A673 (cell line): ENCODE measurements around the gene PRKAG2. TPM values are rescaled to one million over a fixed set of nuclear protein-coding genes. Genes with fewer than 3 reads are reported as not detected.

Experiments
- BruUV-seq: library from RNA; stranded (reverse); fragments of 400-500 nt; replicated peaks from 2 replicates; lab custom pipeline; 2021; lab: Mats Ljungman, UMichigan
- CTCF ChIA-PET: fragments of 300-600 bp; sonication (Branson Sonifier 250); formaldehyde crosslinking; loops from one replicate; lab custom pipeline; 2022; ENCODE audit warnings: antibody characterized with exemption; lab: Charles Lee
- POLR2A ChIA-PET: fragments of 300-600 bp; sonication (Branson Sonifier 250); formaldehyde crosslinking; loops from one replicate; lab custom pipeline; 2022; ENCODE audit warnings: antibody characterized with exemption; ENCODE audit not compliant: low non-redundant PET; lab: Charles Lee
- DNase-seq: peaks from one replicate; pipeline ENCODE4 v3.0.0-alpha.2; 2015; ENCODE audit warnings: low spot score
- H3K27ac ChIP-seq: fragments of 200-600 bp; sonication (generic); 2 replicates; pipeline ENCODE4 v1.5.1; 2016; ENCODE audit warnings: mixed run types, low read depth, mild to moderate bottlenecking, mixed read lengths, antibody characterized with exemption, low read length; ENCODE audit not compliant: poor library complexity, severe bottlenecking
- H3K27me3 ChIP-seq: fragments of 200-600 bp; sonication (generic); replicated peaks from 2 replicates; pipeline ENCODE4 v1.6.1; 2017; ENCODE audit warnings: mixed run types, low read depth, mild to moderate bottlenecking, mixed read lengths, antibody characterized with exemption, low read length; ENCODE audit not compliant: insufficient read depth, poor library complexity
- H3K36me3 ChIP-seq: fragments of 200-600 bp; sonication (generic); 2 replicates; pipeline ENCODE4 v1.6.1; 2016; ENCODE audit warnings: mixed run types, mild to moderate bottlenecking, mixed read lengths, antibody characterized with exemption, low read length; ENCODE audit not compliant: insufficient read depth, poor library complexity, severe bottlenecking
- H3K4me1 ChIP-seq: fragments of 200-600 bp; sonication (generic); 2 replicates; pipeline ENCODE4 v1.6.1; 2017; ENCODE audit warnings: mixed run types, mild to moderate bottlenecking, mixed read lengths, antibody characterized with exemption, low read length; ENCODE audit not compliant: insufficient read depth, poor library complexity, severe bottlenecking
- H3K4me3 ChIP-seq: fragments of 200-600 bp; sonication (generic); 2 replicates; pipeline ENCODE4 v1.5.1; 2016; ENCODE audit warnings: low read depth, mixed run types, mild to moderate bottlenecking, mixed read lengths, low read length; ENCODE audit not compliant: poor library complexity, severe bottlenecking
- H3K9me3 ChIP-seq: fragments of 200-600 bp; sonication (generic); 2 replicates; pipeline ENCODE4 v1.6.1; 2016; ENCODE audit warnings: mixed run types, low read depth, mild to moderate bottlenecking, mixed read lengths, antibody characterized with exemption, low read length; ENCODE audit not compliant: poor library complexity, severe bottlenecking
- EZH2 ChIP-seq: fragments of 200-600 bp; sonication (generic); IDR thresholded peaks from 2 replicates; pipeline ENCODE4 v1.6.1; 2017; ENCODE audit warnings: borderline replicate concordance, low read depth, mild to moderate bottlenecking, mixed read lengths, antibody characterized with exemption, low read length; ENCODE audit not compliant: poor library complexity, severe bottlenecking
- intact Hi-C: fragments of 100-400 bp; cut with micrococcal nuclease; formaldehyde crosslinking; loops from one replicate; pipeline ENCODE4 v1.10.0; 2022; ENCODE audit not compliant: unreplicated experiment
- total RNA-seq: library from RNA; stranded (reverse); gene quantifications from 2 replicates; pipeline ENCODE4 v1.2.3, GENCODE V29; 2021
- TF ChIP-seq, protein P1 (sequence below): fragments of 300-800, 200-600 bp; sonication (generic); conservative IDR thresholded peaks from 2 replicates; pipeline ENCODE4 v1.5.1; 2017; ENCODE audit warnings: low read depth, mild to moderate bottlenecking, antibody characterized with exemption, low read length, moderate library complexity, mixed read lengths

The PRKAG2 gene
- total RNA-seq, 1 experiment from 2014 or later = 11.6 TPM

DNA sequence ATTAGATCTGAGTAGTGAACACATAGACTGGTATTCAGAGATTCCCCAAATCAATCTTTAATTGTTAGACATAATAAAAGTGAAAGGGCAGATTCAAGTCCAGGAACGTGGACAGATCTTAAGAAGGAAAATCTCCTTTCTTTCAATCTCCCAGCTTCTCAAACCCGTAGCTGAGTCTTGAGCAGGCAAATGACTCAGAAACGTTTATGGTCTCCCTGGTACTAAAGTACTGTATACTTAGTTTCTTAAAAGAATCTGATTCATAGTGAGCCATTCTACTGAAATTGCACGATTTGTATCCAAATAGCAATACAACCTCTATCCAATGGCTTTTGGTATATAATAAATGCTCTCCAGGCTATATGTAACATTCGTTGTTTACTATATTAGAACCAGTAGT lies 216.8 kb downstream of the PRKAG2 start:
- ChIA-PET CTCF (no interaction called here), POLR2A (no interaction called here)
- Histone ChIP-seq H3K4me3 (no peak overlapping the region), H3K27me3 (no peaks in the 10 kb centered on the region), H3K27ac (no peak overlapping the region), H3K36me3 (no peaks in the 10 kb centered on the region), H3K4me1 (no peaks in the 10 kb centered on the region), H3K9me3 (no peaks in the 10 kb centered on the region)
- intact Hi-C loops = no loop called here
- no peak for DNase-seq
- no peak for TF ChIP-seq EZH2
- TF ChIP-seq, protein P1, sequence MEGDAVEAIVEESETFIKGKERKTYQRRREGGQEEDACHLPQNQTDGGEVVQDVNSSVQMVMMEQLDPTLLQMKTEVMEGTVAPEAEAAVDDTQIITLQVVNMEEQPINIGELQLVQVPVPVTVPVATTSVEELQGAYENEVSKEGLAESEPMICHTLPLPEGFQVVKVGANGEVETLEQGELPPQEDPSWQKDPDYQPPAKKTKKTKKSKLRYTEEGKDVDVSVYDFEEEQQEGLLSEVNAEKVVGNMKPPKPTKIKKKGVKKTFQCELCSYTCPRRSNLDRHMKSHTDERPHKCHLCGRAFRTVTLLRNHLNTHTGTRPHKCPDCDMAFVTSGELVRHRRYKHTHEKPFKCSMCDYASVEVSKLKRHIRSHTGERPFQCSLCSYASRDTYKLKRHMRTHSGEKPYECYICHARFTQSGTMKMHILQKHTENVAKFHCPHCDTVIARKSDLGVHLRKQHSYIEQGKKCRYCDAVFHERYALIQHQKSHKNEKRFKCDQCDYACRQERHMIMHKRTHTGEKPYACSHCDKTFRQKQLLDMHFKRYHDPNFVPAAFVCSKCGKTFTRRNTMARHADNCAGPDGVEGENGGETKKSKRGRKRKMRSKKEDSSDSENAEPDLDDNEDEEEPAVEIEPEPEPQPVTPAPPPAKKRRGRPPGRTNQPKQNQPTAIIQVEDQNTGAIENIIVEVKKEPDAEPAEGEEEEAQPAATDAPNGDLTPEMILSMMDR = no peak
- BruUV-seq = no TSS peak

DNA sequence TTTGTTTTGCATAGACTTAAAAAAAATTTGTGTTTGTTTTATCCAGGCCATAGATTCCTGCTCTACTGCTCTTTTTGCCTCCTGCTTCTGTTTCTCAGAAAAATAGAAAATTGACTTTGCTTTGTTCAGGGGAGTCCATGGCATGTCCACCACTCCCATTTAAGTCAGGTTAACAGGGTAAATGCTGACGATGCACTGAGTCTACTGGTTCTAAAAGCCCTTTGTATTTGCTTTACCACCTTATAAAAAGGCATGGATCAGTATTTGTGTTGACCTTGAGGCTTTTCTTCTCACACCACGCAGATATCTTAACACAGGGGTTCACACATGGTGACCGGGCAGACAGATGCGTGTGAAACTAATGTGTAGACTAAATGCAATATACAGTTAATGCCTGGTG lies 217.7 kb downstream of the PRKAG2 start:
- CTCF ChIA-PET = no interaction called here

DNA sequence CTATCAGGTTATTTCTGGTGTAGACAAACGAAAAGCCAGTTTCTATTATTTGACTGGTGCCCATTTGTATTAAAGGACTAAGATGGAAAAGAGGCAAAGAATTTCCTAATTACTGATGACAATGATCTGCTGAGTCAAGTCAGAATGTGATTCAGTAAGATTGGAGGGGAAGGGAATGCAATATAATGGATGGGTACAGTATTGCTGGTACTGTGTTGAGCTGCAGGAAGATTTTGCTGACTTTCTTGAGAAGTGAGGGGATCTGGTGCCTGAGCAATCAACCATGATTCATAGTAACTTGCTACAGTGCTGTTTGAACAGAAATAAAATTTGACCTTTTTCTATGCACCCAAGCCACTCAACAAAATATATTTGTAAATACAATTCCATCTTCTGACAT lies 218.1 kb downstream of the PRKAG2 start:
- intact Hi-C loops = no loop called here
- ChIA-PET POLR2A (no interaction called here), CTCF (no interaction called here)

More for the DNA sequence above, 217.7 kb downstream of the PRKAG2 start:
- DNase-seq = no peak
- intact Hi-C loops = no loop called here
- no peak overlapping the region for H3K27ac ChIP-seq
- POLR2A ChIA-PET = no interaction called here
- BruUV-seq = no TSS peak
- H3K4me3 ChIP-seq = no peak overlapping the region
- H3K9me3 ChIP-seq = no peaks in the 10 kb centered on the region
- no peaks in the 10 kb centered on the region for H3K4me1 ChIP-seq
- no peak for TF ChIP-seq EZH2
- TF ChIP-seq, protein P1 = no peak
- H3K36me3 ChIP-seq = no peaks in the 10 kb centered on the region
- H3K27me3 ChIP-seq = no peaks in the 10 kb centered on the region

More for the DNA sequence above, 218.1 kb downstream of the PRKAG2 start:
- Histone ChIP-seq H3K27me3 (no peaks in the 10 kb centered on the region), H3K27ac (no peak overlapping the region), H3K4me1 (no peaks in the 10 kb centered on the region), H3K9me3 (no peaks in the 10 kb centered on the region), H3K36me3 (no peaks in the 10 kb centered on the region), H3K4me3 (no peak overlapping the region)
- no peak for TF ChIP-seq EZH2
- TF ChIP-seq, protein P1 = no peak
- no peak for DNase-seq
- no TSS peak for BruUV-seq
